Kidney (tissue), 14 donors: Measurements from ENCODE around the gene CCNY. TPM values are rescaled to one million over a fixed set of nuclear protein-coding genes. Genes with fewer than 3 reads are reported as not detected.

Experiments
- DNase-seq, 5 donors: peaks; one replicate each; pipeline ENCODE4 v3.0.0-alpha.2; 2013 to 2020
- FAIRE-seq: peaks from 2 replicates; lab custom pipeline; 2012; peaks lifted over from hg19 to GRCh38; lab: Jason Lieb, UNC
- H3K27ac ChIP-seq, 2 donors: one replicate each; pipeline ENCODE4 v1.7.0; 2013; ENCODE audit warnings: low read depth in 2 of 2, low read length in 2 of 2, inconsistent platforms in 1 of 2
- H3K27me3 ChIP-seq: one replicate; pipeline ENCODE4 v1.7.1; 2013; ENCODE audit warnings: low read length, inconsistent platforms; ENCODE audit not compliant: control insufficient read depth, insufficient read depth
- H3K36me3 ChIP-seq, 3 donors: one replicate each; pipeline versions ENCODE4 v1.7.0 to v1.7.1; 2013; ENCODE audit warnings: low read length in 3 of 3, control low read depth in 1 of 3, inconsistent platforms in 1 of 3; ENCODE audit not compliant: insufficient read depth in 3 of 3, control insufficient read depth in 2 of 3
- H3K4me1 ChIP-seq, 3 donors: one replicate each; pipeline versions ENCODE4 v1.7.0 to v1.7.1; 2013; ENCODE audit warnings: low read length in 3 of 3, inconsistent platforms in 1 of 3, low read depth in 1 of 3; ENCODE audit not compliant: control insufficient read depth in 2 of 3, insufficient read depth in 2 of 3
- H3K4me3 ChIP-seq, 3 donors: one replicate each; pipeline versions ENCODE4 v1.7.0 to v1.8.1; 2013; ENCODE audit warnings: low read length in 3 of 3, control low read depth in 1 of 3, inconsistent platforms in 1 of 3
- H3K9ac ChIP-seq, 3 donors: one replicate each; pipeline versions ENCODE4 v1.7.0 to v1.7.1; 2013; ENCODE audit warnings: low read length in 3 of 3, control low read depth in 1 of 3, inconsistent platforms in 1 of 3
- H3K9me3 ChIP-seq, 3 donors: one replicate each; pipeline versions ENCODE4 v1.7.0 to v1.7.1; 2013; ENCODE audit warnings: low read length in 3 of 3, control low read depth in 1 of 3, inconsistent platforms in 1 of 3; ENCODE audit not compliant: control insufficient read depth in 2 of 3, insufficient read depth in 1 of 3
- CTCF ChIP-seq: IDR thresholded peaks from 3 replicates; pipeline ENCODE4 v1.5.1; 2012; ENCODE audit warnings: mild to moderate bottlenecking, moderate library complexity, borderline replicate concordance; ENCODE audit not compliant: insufficient read depth; ENCODE audit errors: extremely low read depth
- intact Hi-C: fragments of 100-400 bp; cut with DNase I; formaldehyde crosslinking; loops from one replicate; pipeline ENCODE4 v1.11.1; 2022
- polyA plus RNA-seq: library from polyadenylated mRNA; stranded (reverse); fragments of 350-450 nt; fragmentation: Illumina TruSeq; extraction: RNeasy Lipid Tissue Mini Kit (QIAGEN cat#74804); gene quantifications from one replicate; pipeline ENCODE4 v1.2.3, GENCODE V29; 2014; ENCODE audit warnings: low read depth, low replicate concordance; ENCODE audit not compliant: insufficient read depth
- total RNA-seq: library from RNA; stranded (reverse); fragmentation: NEBNext Ultra II Directional; extraction: Animal tissue kit (Norgen Biotek cat#: 25700); gene quantifications from one replicate; pipeline ENCODE4 v1.2.1, GENCODE V29; 2021
- donor health status: control.
- donor health status: control.
- donor health status: control.
- donor health status: control.
- donor health status: control.
- donor health status: DM: yes; HTN: yes; CAD: no.
- donor health status: Normal renal cell carcinoma (clear cell type).

Gene CCNY
- total and polyA plus RNA-seq, 2 donors from 2014 or later, result 45.6 to 77.2 TPM

GRCh38 chr10:35448687-35449662 is 112.7 kb downstream of the CCNY start:
- peaks cover 0 to 3% (median under 1%) of the 10 kb centered on the region in 3 donors for H3K9me3 ChIP-seq
- no peaks in the 10 kb centered on the region for H3K27me3 ChIP-seq
- H3K36me3 ChIP-seq, result no peaks in the 10 kb centered on the region
- peak in 1 of 5 donors; percentile 74 for DNase-seq
- FAIRE-seq, result no peak
- no peak overlapping the region for H3K9ac ChIP-seq
- H3K4me3 ChIP-seq, result no peak overlapping the region
- peak overlapping the region; percentile 47 to 71 for H3K27ac ChIP-seq
- TF ChIP-seq CTCF, result no peak
- intact Hi-C loops, result no loop called here
- peaks cover 0 to 39% (median 25%) of the 10 kb centered on the region in 3 donors for H3K4me1 ChIP-seq

DNA sequence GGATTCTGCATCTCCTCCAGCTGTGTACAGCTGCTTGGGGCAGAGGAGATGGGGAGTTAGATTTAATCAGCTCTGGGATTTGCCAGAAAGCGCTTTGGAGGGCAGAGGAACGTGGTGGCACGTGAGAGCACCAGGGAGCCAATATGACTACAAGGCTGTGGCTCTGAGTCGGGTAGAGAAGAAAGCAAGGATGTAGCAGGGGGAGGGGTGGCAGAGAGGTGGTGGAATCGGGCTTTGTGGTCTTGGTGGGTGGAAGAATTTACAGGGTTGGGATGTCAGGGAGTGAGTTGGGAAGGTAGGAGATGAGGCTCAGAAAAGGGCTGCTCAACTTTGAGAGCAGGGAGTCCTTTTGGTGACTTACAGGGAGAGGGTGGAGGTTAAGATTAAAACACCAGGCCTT is 113.6 kb downstream of the CCNY start:
- H3K27me3 ChIP-seq, result no peaks in the 10 kb centered on the region
- no peak for DNase-seq
- peaks cover 0 to 47% (median 35%) of the 10 kb centered on the region in 3 donors for H3K4me1 ChIP-seq
- no peaks in the 10 kb centered on the region for H3K36me3 ChIP-seq
- H3K4me3 ChIP-seq, result no peak overlapping the region
- intact Hi-C loops, result no loop called here
- H3K9me3 ChIP-seq, result no peaks in the 10 kb centered on the region
- H3K9ac ChIP-seq, result no peak overlapping the region
- no peak for TF ChIP-seq CTCF
- no peak for FAIRE-seq
- H3K27ac ChIP-seq, result peak overlapping the region in 1 of 2 donors; percentile 0

GRCh38 chr10:35451151-35452016 is 115.1 kb downstream of the CCNY start:
- Histone ChIP-seq H3K27me3 (no peaks in the 10 kb centered on the region), H3K4me3 (no peak overlapping the region), H3K9me3 (no peaks in the 10 kb centered on the region), H3K27ac (peak overlapping the region in 1 of 2 donors; percentile 7), H3K36me3 (no peaks in the 10 kb centered on the region), H3K9ac (no peak overlapping the region), H3K4me1 (peaks cover 0 to 48% (median 40%) of the 10 kb centered on the region in 3 donors)
- intact Hi-C loops, result no loop called here
- DNase-seq (no peak), FAIRE-seq (no peak)
- no peak for TF ChIP-seq CTCF
